B cell (primary cell): ENCODE data around the gene APLP1.

Experiments used
- EZH2 ChIP-seq: IDR thresholded peaks from 2 replicates; pipeline ENCODE4 v1.6.1; 2012; ENCODE audit warnings: borderline replicate concordance, low read depth, mild to moderate bottlenecking, moderate library complexity, low read length; ENCODE audit not compliant: insufficient read depth, poor library complexity, severe bottlenecking
- TF ChIP-seq, protein P1 (sequence below): fragments of 200-600 bp; IDR thresholded peaks from one replicate; pipeline ENCODE4 v1.8.0; 2022; ENCODE audit warnings: antibody characterized with exemption, mild to moderate bottlenecking

DNA sequence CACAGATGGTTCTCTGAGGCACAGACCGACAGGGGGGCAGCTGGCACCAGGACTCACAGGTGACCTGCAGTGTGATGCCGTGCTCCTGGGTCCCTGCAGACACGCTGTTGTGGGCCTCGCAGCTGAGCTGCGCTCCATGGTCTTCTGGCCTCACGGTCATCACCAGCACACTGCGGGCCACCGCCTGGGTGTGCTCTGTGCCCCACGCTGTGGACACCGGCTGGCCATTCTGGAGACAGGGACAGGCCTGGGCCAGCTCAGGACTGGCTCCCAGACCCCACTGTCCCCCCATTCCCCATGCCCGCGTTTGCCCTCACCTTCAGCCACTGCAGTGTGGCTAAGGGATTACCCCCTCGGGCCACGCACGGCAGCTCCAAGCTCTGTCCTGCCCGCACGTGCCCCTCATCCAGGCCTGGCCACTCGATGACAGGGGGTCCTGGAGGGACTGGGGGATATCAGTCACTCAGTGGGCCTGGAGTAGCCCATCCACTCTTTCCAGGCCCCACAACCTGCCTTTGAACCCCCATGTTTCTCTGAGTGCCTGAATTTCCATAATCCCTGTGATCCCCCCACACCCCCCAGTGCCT is 19.4 kb upstream of the APLP1 start:
- TF ChIP-seq, protein P1, sequence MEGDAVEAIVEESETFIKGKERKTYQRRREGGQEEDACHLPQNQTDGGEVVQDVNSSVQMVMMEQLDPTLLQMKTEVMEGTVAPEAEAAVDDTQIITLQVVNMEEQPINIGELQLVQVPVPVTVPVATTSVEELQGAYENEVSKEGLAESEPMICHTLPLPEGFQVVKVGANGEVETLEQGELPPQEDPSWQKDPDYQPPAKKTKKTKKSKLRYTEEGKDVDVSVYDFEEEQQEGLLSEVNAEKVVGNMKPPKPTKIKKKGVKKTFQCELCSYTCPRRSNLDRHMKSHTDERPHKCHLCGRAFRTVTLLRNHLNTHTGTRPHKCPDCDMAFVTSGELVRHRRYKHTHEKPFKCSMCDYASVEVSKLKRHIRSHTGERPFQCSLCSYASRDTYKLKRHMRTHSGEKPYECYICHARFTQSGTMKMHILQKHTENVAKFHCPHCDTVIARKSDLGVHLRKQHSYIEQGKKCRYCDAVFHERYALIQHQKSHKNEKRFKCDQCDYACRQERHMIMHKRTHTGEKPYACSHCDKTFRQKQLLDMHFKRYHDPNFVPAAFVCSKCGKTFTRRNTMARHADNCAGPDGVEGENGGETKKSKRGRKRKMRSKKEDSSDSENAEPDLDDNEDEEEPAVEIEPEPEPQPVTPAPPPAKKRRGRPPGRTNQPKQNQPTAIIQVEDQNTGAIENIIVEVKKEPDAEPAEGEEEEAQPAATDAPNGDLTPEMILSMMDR = no peak
- TF ChIP-seq EZH2 = no peak
